Measurements from ENCODE around the gene TSPAN31. TPM values are rescaled to one million over a fixed set of nuclear protein-coding genes. Genes with fewer than 3 reads are reported as not detected.
"Not testable (repeated sequence)": the region's sequence is repeated elsewhere in the genome, so short reads cannot be mapped to it uniquely, and the experiment has no call there.

TSPAN31 gene
- total RNA-seq, 2 donors from 2014 or later, result 21.7 to 27.8 TPM

DNA sequence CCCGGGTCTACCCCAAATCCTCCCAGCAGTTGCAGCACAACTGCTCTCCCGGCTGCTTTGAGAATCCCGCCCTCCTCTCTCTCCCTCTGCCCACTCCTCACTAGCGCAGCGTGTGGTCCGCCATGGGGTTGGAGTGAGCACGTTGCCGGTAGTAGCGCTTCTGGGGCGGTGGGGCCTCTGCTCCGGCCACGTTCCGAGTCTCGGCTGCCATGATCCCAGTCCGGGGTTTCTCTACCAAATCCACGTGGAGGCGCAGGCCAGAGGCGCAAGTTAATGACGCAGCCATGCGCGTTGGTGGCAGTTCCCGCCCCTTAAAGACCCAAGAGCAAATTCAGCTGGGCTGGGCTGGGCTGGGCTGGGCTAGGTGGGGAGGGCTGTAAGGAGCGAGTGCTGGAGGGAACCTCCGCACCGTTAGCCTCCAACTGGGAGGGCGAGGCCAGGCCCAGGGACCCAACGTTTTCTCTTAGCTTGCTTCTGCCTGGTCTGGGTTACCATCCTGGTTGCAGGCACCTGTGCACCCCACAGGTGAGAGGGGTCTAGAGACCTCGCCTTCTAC, 27.1 kb downstream of the TSPAN31 start, which contains the start of gene METTL1:
TSS of gene METTL1 (minus strand) at position 233 of the 556 bp plus-strand sequence. CDS start at position 211, 22 bp downstream.
- H3K4me1 Mint-ChIP-seq, result peaks cover 6% of the 10 kb centered on the region
- no peaks in the 10 kb centered on the region for H3K4me1 ChIP-seq (ENCODE audit: control insufficient read depth, insufficient read depth, low read length)
- H3K27me3 Mint-ChIP-seq (ENCODE audit: insufficient read depth), result peaks cover 6% of the 10 kb centered on the region
- H3K27ac ChIP-seq (ENCODE audit: low read depth, low read length), result peak within 1 kb of the TSS; percentile 96
- H3K9ac ChIP-seq (ENCODE audit: extremely low read depth, low read length, poor library complexity, severe bottlenecking), result peak within 1 kb of the TSS; percentile 99
- no peaks in the 10 kb centered on the region for H3K9me3 ChIP-seq (ENCODE audit: control insufficient read depth, low read length)
- peaks cover 31% of the 10 kb centered on the region for H3K36me3 ChIP-seq (ENCODE audit: control insufficient read depth, insufficient read depth, low read length)
- peak within 1 kb of the TSS; percentile 85 for H3K4me3 Mint-ChIP-seq
- peak within 1 kb of the TSS; percentile 97 for H3K4me3 ChIP-seq (ENCODE audit: low read length)
- DNase-seq, result peak; percentile 100
- TF ChIP-seq CTCF (conservative IDR thresholded peaks at IDR 0.05), result no peak
- H3K27me3 ChIP-seq (ENCODE audit: control insufficient read depth, insufficient read depth, low read length, poor library complexity, severe bottlenecking), result peaks cover 3% of the 10 kb centered on the region
- 0% methylated on average over 14 to 28 of the region's 28 CpGs for WGBS, 2 experiments (ENCODE audit: insufficient coverage in 1 of 2, insufficient read length in 1 of 2)
- H3K27ac Mint-ChIP-seq, result peak within 1 kb of the TSS; percentile 100
- no peaks in the 10 kb centered on the region for H3K9me3 Mint-ChIP-seq
- peaks cover 26% of the 10 kb centered on the region for H3K36me3 Mint-ChIP-seq (ENCODE audit: low read depth)

DNA sequence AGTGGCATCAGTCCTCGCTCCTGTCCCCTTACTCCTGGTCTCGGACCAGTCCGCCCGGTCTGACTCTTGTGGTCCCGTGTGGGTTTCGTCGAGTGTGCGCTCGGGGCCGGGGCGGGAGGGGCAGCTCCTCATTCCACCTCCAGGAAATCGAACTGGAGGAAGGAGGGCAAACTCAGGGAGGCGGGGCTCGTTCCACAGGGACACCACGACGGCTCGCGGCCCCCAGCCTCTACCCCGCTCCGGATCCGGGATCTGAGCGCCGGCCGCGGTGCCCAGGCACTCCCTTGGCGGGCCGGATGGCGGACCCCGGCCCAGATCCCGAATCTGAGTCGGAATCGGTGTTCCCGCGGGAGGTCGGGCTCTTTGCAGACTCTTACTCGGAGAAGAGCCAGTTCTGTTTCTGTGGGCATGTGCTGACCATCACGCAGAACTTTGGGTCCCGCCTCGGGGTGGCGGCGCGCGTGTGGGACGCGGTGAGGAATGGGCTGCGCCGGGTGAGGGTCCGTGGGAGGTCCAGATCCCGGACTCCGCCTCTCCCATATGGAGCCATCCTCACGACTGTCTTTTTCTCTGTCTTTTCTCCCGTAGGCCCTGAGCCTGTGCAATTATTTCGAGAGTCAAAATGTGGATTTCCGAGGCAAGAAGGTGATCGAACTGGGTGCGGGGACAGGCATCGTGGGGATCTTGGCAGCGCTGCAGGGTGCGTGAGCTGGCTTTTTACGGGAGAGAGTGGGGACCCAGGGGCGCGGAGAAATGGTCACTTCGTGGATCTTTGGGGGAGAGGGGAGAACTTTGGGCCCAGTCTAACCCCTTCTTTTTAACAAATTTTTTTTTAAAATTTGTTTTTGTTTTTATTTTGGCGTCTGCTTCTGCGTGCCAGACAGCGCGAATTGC, 27.8 kb downstream of the TSPAN31 start, which contains the start of gene EEF1AKMT3:
TSS of gene EEF1AKMT3 (plus strand) at position 186 of the 894 bp plus-strand sequence. CDS start at position 297, 111 bp downstream.
- Mint-ChIP-seq H3K27ac (peak within 1 kb of the TSS; percentile 100), H3K27me3 (ENCODE audit: insufficient read depth) (no peaks in the 10 kb centered on the region), H3K4me1 (peaks cover 6% of the 10 kb centered on the region), H3K9me3 (no peaks in the 10 kb centered on the region), H3K36me3 (ENCODE audit: low read depth) (peaks cover 26% of the 10 kb centered on the region), H3K4me3 (peak within 1 kb of the TSS; percentile 85)
- peak within 1 kb of the TSS; percentile 96 for H3K27ac ChIP-seq (ENCODE audit: low read depth, low read length)
- H3K4me1 ChIP-seq (ENCODE audit: control insufficient read depth, insufficient read depth, low read length), result no peaks in the 10 kb centered on the region
- no peaks in the 10 kb centered on the region for H3K9me3 ChIP-seq (ENCODE audit: control insufficient read depth, low read length)
- H3K36me3 ChIP-seq (ENCODE audit: control insufficient read depth, insufficient read depth, low read length), result peaks cover 31% of the 10 kb centered on the region
- peak within 1 kb of the TSS; percentile 99 for H3K9ac ChIP-seq (ENCODE audit: extremely low read depth, low read length, poor library complexity, severe bottlenecking)
- TF ChIP-seq CTCF (conservative IDR thresholded peaks at IDR 0.05), result no peak
- no peak for DNase-seq
- H3K27me3 ChIP-seq (ENCODE audit: control insufficient read depth, insufficient read depth, low read length, poor library complexity, severe bottlenecking), result no peaks in the 10 kb centered on the region
- peak within 1 kb of the TSS; percentile 97 for H3K4me3 ChIP-seq (ENCODE audit: low read length)
- WGBS, 2 experiments (ENCODE audit: insufficient coverage in 1 of 2, insufficient read length in 1 of 2), result 8 to 9% methylated on average over 37 to 66 of the region's 67 CpGs

DNA sequence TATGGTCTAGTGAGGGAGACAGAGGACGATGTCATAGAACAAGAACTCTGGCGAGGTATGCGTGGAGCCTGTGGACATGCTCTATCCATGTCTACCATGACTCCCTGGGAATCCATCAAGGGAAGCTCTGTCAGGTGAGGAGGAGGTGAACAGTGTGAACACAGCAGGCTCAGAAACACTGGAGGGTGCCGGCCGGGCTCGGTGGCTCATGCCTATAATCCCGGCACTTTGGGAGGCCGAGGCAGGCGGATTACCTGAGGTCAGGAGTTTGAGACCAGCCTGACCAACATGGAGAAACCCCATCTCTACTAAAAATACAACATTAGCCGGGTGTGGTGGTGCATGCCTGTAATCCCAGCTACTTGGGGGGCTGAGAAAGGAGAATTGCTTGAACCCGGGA, 29.8 kb downstream of the TSPAN31 start:
- H3K9me3 Mint-ChIP-seq; H3K4me3 Mint-ChIP-seq; H3K4me1 Mint-ChIP-seq; H3K9ac ChIP-seq (ENCODE audit: extremely low read depth, low read length, poor library complexity, severe bottlenecking); H3K27me3 ChIP-seq (ENCODE audit: control insufficient read depth, insufficient read depth, low read length, poor library complexity, severe bottlenecking); H3K27ac Mint-ChIP-seq; H3K9me3 ChIP-seq (ENCODE audit: control insufficient read depth, low read length); H3K4me3 ChIP-seq (ENCODE audit: low read length); H3K4me1 ChIP-seq (ENCODE audit: control insufficient read depth, insufficient read depth, low read length); H3K27ac ChIP-seq (ENCODE audit: low read depth, low read length); DNase-seq; H3K27me3 Mint-ChIP-seq (ENCODE audit: insufficient read depth): not testable (repeated sequence)
- H3K36me3 Mint-ChIP-seq (ENCODE audit: low read depth), result peaks cover 12% of the 10 kb centered on the region
- WGBS, 2 experiments (ENCODE audit: insufficient coverage in 1 of 2, insufficient read length in 1 of 2), result 96% methylated on average over 11 of the region's 11 CpGs; no CpG with 5 or more reads in 1 of the 2 experiments
- peaks cover 13% of the 10 kb centered on the region for H3K36me3 ChIP-seq (ENCODE audit: control insufficient read depth, insufficient read depth, low read length)

Measured in endodermal cell (in vitro differentiated cells).